ENCODE data around the gene OTOG.

GRCh38 chr11:17547051-17547577 lies at the start of gene OTOG:
- TF ChIP-seq CTCF (IDR thresholded peaks at IDR 0.05) (no peak), ZFX (IDR thresholded peaks at IDR 0.05; ENCODE audit: borderline replicate concordance) (no peak)

All from 22Rv1 (cell line).